Hepatocyte (in vitro differentiated cells): ENCODE measurements around the gene C9orf43.

ENCODE experiments used
- EZH2 ChIP-seq: fragments of 200-600 bp; sonication (generic); IDR thresholded peaks from 2 replicates; pipeline ENCODE4 v1.6.1; 2016; ENCODE audit warnings: antibody characterized with exemption, mild to moderate bottlenecking, borderline replicate concordance
- EZH2phosphoT487 ChIP-seq: fragments of 200-600 bp; sonication (generic); IDR thresholded peaks from one replicate; pipeline ENCODE4 v1.6.1; 2018; ENCODE audit warnings: antibody characterized with exemption, mild to moderate bottlenecking, low read depth, moderate library complexity; ENCODE audit not compliant: unreplicated experiment, severe bottlenecking
- TF ChIP-seq, protein P1 (sequence below): fragments of 200-600 bp; sonication (generic); IDR thresholded peaks from 2 replicates; pipeline ENCODE4 v1.5.1; 2016; ENCODE audit warnings: antibody characterized with exemption, mild to moderate bottlenecking; ENCODE audit not compliant: poor library complexity

DNA sequence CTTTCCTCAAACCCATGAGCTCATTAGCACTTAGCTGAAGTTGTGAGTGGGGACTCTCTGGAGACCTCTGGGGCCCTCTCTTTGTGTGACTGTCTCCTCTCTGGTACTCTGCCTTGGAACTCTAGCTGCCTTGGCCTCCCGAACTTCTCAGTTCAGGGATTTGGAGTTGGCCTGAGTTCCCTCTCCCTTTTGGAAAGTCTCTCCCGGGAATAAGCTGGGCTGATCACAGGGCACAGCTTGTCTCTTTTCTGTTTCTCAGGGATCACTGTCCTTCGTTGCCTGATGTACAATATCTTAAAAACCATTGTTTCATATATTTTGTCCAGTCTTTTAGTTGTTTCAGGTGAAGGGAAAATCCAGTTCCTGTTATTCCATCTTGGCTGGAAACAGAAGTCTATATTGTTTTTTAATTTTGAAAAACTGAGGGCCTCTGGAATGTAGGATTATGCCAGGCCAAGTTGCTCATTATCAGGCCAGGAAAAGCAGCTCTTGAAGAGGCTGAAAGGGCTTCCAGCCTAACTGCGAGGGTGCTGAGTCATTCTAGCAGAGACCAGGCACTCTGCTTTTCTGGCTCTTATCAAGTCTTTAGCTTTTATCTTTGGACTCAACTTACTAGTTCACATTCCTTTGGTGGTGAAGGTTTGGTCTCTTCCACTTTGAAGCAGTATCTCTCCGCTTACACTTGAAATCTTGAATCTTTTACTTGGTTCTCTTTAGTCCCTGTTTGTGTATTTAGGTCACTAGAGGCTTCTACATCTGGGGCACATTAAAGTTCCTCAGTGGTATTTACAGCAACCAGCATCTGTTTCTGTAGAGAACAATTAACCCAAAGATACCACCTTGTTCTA is 44.6 kb downstream of the C9orf43 start:
- TF ChIP-seq, protein P1, sequence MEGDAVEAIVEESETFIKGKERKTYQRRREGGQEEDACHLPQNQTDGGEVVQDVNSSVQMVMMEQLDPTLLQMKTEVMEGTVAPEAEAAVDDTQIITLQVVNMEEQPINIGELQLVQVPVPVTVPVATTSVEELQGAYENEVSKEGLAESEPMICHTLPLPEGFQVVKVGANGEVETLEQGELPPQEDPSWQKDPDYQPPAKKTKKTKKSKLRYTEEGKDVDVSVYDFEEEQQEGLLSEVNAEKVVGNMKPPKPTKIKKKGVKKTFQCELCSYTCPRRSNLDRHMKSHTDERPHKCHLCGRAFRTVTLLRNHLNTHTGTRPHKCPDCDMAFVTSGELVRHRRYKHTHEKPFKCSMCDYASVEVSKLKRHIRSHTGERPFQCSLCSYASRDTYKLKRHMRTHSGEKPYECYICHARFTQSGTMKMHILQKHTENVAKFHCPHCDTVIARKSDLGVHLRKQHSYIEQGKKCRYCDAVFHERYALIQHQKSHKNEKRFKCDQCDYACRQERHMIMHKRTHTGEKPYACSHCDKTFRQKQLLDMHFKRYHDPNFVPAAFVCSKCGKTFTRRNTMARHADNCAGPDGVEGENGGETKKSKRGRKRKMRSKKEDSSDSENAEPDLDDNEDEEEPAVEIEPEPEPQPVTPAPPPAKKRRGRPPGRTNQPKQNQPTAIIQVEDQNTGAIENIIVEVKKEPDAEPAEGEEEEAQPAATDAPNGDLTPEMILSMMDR: no peak
- TF ChIP-seq EZH2: no peak
- TF ChIP-seq EZH2phosphoT487: no peak
